NCI-H2227 (cell line): ENCODE measurements around the gene BSPH1.
"Not testable (repeated sequence)": the region's sequence is repeated elsewhere in the genome, so short reads cannot be mapped to it uniquely, and the experiment has no call there.

Source experiments
- DNase-seq: peaks from one replicate; lab custom pipeline; 2025; ENCODE audit not compliant: unreplicated experiment; lab: John Stamatoyannopoulos, UW

The BSPH1 gene

GRCh38 chr19:47928581-47928980 lies 63.4 kb downstream of the BSPH1 start:
- DNase-seq = not testable (repeated sequence)

GRCh38 chr19:47920107-47920506 lies 71.9 kb downstream of the BSPH1 start:
- DNase-seq = not testable (repeated sequence)
